DOHH2 (cell line): ENCODE data around the gene SH2D7.

Source experiments
- H3F3A ChIP-seq: fragments of 200-600 bp; sonication (generic), shearing (Covaris generic); 2 replicates; pipeline ENCODE4 v1.6.0; 2016; ENCODE audit warnings: antibody characterized with exemption, mild to moderate bottlenecking; ENCODE audit not compliant: control insufficient read depth, insufficient read depth
- H3K27ac ChIP-seq: fragments of 200-600 bp; sonication (generic); 2 replicates; pipeline ENCODE4 v1.5.1; 2014; ENCODE audit warnings: low read depth, mild to moderate bottlenecking, low read length, moderate library complexity
- H3K27me3 ChIP-seq: fragments of 200-600 bp; sonication (generic); 2 replicates; pipeline ENCODE4 v1.6.1; 2014; ENCODE audit warnings: mild to moderate bottlenecking, low read length, mixed read lengths; ENCODE audit not compliant: control insufficient read depth
- H3K36me3 ChIP-seq: fragments of 200-600 bp; sonication (generic); 2 replicates; pipeline ENCODE4 v1.6.1; 2014; ENCODE audit warnings: mild to moderate bottlenecking, low read length, moderate library complexity, mixed read lengths; ENCODE audit not compliant: control insufficient read depth
- H3K4me1 ChIP-seq: fragments of 200-600 bp; sonication (generic); 2 replicates; pipeline ENCODE4 v1.6.1; 2014; ENCODE audit warnings: mild to moderate bottlenecking, low read length, mixed read lengths; ENCODE audit not compliant: control insufficient read depth
- H3K4me2 ChIP-seq: fragments of 200-600 bp; sonication (generic); 2 replicates; pipeline ENCODE4 v1.6.0; 2014; ENCODE audit warnings: mild to moderate bottlenecking, low read length, moderate library complexity
- H3K4me3 ChIP-seq: fragments of 200-600 bp; sonication (generic); 2 replicates; pipeline ENCODE4 v1.5.1; 2014; ENCODE audit warnings: mild to moderate bottlenecking, low read length, mixed read lengths
- H3K79me2 ChIP-seq: fragments of 200-600 bp; sonication (generic); 2 replicates; pipeline ENCODE4 v1.6.1; 2014; ENCODE audit warnings: mild to moderate bottlenecking, low read length, mixed read lengths; ENCODE audit not compliant: control insufficient read depth
- H3K9me2 ChIP-seq: fragments of 200-600 bp; sonication (generic); replicated peaks from 2 replicates; pipeline ENCODE4 v1.6.1; 2014; ENCODE audit warnings: mild to moderate bottlenecking, low read length, mixed read lengths; ENCODE audit not compliant: control insufficient read depth
- H3K9me3 ChIP-seq: fragments of 200-600 bp; sonication (generic); 2 replicates; pipeline ENCODE4 v1.6.1; 2014; ENCODE audit warnings: antibody characterized with exemption, low read length, mixed read lengths; ENCODE audit not compliant: control insufficient read depth, insufficient read depth
- H4K20me1 ChIP-seq: fragments of 200-600 bp; sonication (generic); 2 replicates; pipeline ENCODE4 v1.6.0; 2014; ENCODE audit warnings: low read depth, mild to moderate bottlenecking, antibody characterized with exemption, low read length, moderate library complexity; ENCODE audit not compliant: control insufficient read depth, insufficient read depth
- EZH2phosphoT487 ChIP-seq: fragments of 200-600 bp; sonication (generic); IDR thresholded peaks from 2 replicates; pipeline ENCODE4 v1.6.1; 2017; ENCODE audit warnings: borderline replicate concordance, mild to moderate bottlenecking, antibody characterized with exemption, low read length, moderate library complexity, mixed read lengths
- TF ChIP-seq, protein P1 (sequence below): fragments of 200-600 bp; sonication (generic); IDR thresholded peaks from one replicate; pipeline ENCODE4 v1.5.1; 2014; ENCODE audit warnings: antibody characterized with exemption, mild to moderate bottlenecking, low read depth, low read length; ENCODE audit not compliant: poor library complexity, severe bottlenecking

Gene SH2D7

DNA sequence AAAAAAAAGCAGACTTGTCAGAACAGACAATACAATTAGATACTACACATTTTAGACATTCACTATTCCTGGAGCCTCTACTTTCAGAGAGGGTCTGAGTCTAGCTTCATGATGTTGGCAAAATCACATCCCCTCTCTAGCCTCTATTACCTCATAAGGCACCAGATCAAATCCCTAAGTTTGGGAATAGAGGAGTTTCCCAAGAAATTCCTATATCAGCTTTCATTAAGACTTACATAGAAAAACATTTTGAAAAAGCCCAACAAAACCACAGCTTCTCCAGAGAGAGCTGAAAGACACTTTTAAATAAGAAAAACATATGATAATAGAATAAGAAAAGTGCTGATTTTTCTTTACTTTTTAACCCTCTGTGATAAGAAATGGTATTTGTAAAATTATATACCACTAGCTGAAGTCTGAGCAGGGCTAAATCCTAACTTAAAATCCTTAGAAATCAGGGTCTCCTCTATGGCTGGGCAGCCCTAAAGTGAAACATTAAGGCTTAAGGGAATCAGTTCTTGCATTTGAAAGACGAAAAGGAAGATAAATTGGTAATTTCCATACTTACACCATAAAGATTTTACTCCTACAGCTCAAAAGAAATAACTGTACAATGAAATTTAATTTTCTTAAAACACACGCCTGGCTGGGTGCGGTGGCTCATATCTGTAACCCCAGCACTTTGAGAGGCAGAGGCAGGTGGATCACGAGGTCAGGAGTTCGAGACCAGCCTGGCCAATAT is 19.1 kb upstream of the SH2D7 start:
- Histone ChIP-seq H3K9me2 (no peaks in the 10 kb centered on the region), H3K27me3 (no peaks in the 10 kb centered on the region), H3F3A (peaks cover 4% of the 10 kb centered on the region; the same call in 1 of the 2 replicates), H3K79me2 (peaks cover 70% of the 10 kb centered on the region), H3K27ac (no peak overlapping the region), H3K9me3 (no peaks in the 10 kb centered on the region), H4K20me1 (no peaks in the 10 kb centered on the region), H3K4me3 (no peak overlapping the region), H3K36me3 (no peaks in the 10 kb centered on the region), H3K4me2 (no peak overlapping the region), H3K4me1 (peaks cover 44% of the 10 kb centered on the region)
- TF ChIP-seq, protein P1, sequence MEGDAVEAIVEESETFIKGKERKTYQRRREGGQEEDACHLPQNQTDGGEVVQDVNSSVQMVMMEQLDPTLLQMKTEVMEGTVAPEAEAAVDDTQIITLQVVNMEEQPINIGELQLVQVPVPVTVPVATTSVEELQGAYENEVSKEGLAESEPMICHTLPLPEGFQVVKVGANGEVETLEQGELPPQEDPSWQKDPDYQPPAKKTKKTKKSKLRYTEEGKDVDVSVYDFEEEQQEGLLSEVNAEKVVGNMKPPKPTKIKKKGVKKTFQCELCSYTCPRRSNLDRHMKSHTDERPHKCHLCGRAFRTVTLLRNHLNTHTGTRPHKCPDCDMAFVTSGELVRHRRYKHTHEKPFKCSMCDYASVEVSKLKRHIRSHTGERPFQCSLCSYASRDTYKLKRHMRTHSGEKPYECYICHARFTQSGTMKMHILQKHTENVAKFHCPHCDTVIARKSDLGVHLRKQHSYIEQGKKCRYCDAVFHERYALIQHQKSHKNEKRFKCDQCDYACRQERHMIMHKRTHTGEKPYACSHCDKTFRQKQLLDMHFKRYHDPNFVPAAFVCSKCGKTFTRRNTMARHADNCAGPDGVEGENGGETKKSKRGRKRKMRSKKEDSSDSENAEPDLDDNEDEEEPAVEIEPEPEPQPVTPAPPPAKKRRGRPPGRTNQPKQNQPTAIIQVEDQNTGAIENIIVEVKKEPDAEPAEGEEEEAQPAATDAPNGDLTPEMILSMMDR: no peak
- no peak for TF ChIP-seq EZH2phosphoT487

DNA sequence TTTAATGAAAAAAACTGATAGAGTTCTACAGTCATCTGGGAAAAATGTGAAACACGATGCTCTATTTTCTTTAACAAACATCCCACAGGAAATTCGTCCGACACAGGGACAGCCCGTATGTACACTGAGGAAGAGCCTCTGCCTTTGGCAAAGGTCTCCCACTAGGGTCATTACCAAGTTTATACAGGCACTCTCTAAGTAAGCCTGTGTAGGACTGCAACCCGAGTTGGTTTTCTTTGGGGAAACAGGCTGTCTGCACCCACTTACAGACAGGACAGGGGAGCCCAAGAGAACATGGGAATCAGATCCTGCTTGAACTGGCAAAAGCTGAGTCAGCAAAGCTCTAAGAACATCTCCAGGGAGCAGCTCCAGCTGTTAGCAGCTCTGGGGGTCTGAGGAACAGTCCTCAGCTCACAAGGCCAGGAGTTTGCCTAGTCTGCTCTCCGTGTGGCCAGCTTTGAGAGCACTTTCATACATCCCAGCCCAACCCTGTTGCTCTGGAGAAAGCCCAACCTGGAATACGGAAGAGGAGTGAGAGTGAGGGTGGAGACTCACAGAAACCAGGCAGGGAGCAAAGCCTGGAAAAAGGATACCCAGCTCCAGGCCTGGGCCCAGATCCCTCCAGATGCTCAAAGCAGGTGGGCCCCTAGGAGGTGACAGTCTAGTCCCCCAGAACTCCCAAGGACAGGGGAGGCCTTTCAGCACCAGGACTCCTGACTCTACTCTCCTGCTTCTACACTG is 16.7 kb upstream of the SH2D7 start:
- no peaks in the 10 kb centered on the region for H3K9me2 ChIP-seq
- peaks cover 21% of the 10 kb centered on the region for H3K4me1 ChIP-seq
- peaks cover 46% of the 10 kb centered on the region for H3K79me2 ChIP-seq
- H4K20me1 ChIP-seq: no peaks in the 10 kb centered on the region
- no peak overlapping the region for H3K27ac ChIP-seq
- TF ChIP-seq, protein P1: no peak
- no peak for TF ChIP-seq EZH2phosphoT487
- peak overlapping the region; percentile 94 for H3K4me2 ChIP-seq
- no peaks in the 10 kb centered on the region for H3K9me3 ChIP-seq
- peak overlapping the region; percentile 95; the same call in 1 of the 2 replicates for H3K4me3 ChIP-seq
- H3K36me3 ChIP-seq: no peaks in the 10 kb centered on the region
- peaks cover 4% of the 10 kb centered on the region; the same call in 1 of the 2 replicates for H3F3A ChIP-seq
- H3K27me3 ChIP-seq: no peaks in the 10 kb centered on the region

DNA sequence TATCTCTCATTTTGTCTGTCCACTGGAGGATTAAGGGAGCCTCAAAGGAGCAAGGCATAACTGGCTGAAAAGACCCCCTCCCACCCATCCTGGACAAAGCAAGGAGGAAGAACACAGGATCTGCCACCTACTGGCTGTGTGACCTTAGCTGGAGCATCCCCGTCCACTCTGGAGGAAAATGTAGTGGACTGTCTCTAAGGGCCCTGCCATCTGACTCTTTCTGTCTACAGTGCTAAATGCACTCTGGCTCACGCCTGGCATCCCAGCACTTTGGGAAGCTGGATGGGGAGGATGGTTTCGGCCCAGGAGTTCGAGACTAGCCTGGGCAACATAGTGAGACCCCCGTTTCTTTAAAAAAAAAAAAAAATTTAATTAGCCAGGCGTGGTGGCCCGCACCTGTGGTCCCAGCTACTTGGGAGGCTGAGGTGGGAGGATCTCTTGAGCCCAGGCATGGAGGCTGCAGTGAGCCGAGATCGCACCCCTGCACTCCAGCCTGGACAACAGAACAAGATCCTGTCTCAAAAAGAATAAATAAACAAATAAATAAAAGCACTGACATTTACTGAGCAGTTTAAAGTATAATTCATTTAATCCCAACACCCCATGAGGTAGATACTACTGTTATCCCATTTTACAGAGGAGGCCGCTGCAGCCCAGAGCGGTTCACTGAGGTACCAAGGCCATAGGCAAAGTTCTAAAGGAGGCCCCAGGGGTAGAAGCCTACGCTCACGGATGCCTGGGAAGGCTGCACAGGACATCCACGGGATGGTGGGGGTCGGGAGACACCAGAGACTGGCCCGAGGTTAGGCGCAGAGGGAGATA is 15.9 kb upstream of the SH2D7 start:
- Histone ChIP-seq H3K27ac (no peak overlapping the region), H3K4me2 (peak overlapping the region; percentile 94), H3K4me1 (peaks cover 21% of the 10 kb centered on the region), H3K79me2 (peaks cover 43% of the 10 kb centered on the region), H3K36me3 (no peaks in the 10 kb centered on the region), H3K9me3 (no peaks in the 10 kb centered on the region), H3K9me2 (no peaks in the 10 kb centered on the region), H3K27me3 (no peaks in the 10 kb centered on the region), H4K20me1 (no peaks in the 10 kb centered on the region), H3K4me3 (peak overlapping the region; percentile 95), H3F3A (peaks cover 4% of the 10 kb centered on the region; the same call in 1 of the 2 replicates)
- TF ChIP-seq, protein P1: peak; percentile 20
- TF ChIP-seq EZH2phosphoT487: no peak
